AG04450 (cell line): ENCODE data around the gene TMEM120B. TPM values are rescaled to one million over a fixed set of nuclear protein-coding genes. Genes with fewer than 3 reads are reported as not detected.

Source experiments
- CTCF ChIA-PET: fragments of 300-600, 350-600 bp; formaldehyde crosslinking; extraction: SDS; loops from one replicate; lab custom pipeline; 2022; ENCODE audit warnings: antibody characterized with exemption, inconsistent platforms; lab: Charles Lee
- POLR2A ChIA-PET: fragments of 350-600 bp; formaldehyde crosslinking; extraction: SDS; loops from one replicate; lab custom pipeline; 2021; ENCODE audit warnings: antibody characterized with exemption, inconsistent platforms; lab: Yijun Ruan, JAX
- DNase-seq: peaks from one replicate; pipeline ENCODE4 v3.0.0-alpha.2; 2011; ENCODE audit warnings: low read depth, low spot score
- H3K27ac ChIP-seq: one replicate; pipeline ENCODE4 v1.5.1; 2012; ENCODE audit warnings: low read depth, low read length, control low read depth
- H3K27me3 ChIP-seq: one replicate; pipeline ENCODE4 v1.6.0; 2012; ENCODE audit warnings: low read length; ENCODE audit not compliant: control insufficient read depth, insufficient read depth
- H3K4me3 ChIP-seq: 2 replicates; pipeline ENCODE4 v1.5.1; 2011; ENCODE audit warnings: mild to moderate bottlenecking, low read depth, low read length, control low read depth
- H3K9me3 ChIP-seq: 2 replicates; pipeline ENCODE4 v1.5.1; 2012; ENCODE audit warnings: low read length; ENCODE audit not compliant: control insufficient read depth, insufficient read depth
- polyA plus RNA-seq: library from polyadenylated mRNA; depleted of rRNA; stranded (reverse); fragments of >200 nt; gene quantifications from 2 replicates; pipeline ENCODE4 v1.2.3, GENCODE V29; 2011
- TF ChIP-seq, protein P1 (sequence below): IDR thresholded peaks from 2 replicates; pipeline ENCODE4 v1.5.1; 2011; ENCODE audit warnings: low read depth, low read length, control low read depth, inconsistent platforms

The TMEM120B gene
- polyA plus RNA-seq, 1 experiment: 11.1 TPM

GRCh38 chr12:121783766-121784165 is 71.2 kb downstream of the TMEM120B start:
- TF ChIP-seq, protein P1, sequence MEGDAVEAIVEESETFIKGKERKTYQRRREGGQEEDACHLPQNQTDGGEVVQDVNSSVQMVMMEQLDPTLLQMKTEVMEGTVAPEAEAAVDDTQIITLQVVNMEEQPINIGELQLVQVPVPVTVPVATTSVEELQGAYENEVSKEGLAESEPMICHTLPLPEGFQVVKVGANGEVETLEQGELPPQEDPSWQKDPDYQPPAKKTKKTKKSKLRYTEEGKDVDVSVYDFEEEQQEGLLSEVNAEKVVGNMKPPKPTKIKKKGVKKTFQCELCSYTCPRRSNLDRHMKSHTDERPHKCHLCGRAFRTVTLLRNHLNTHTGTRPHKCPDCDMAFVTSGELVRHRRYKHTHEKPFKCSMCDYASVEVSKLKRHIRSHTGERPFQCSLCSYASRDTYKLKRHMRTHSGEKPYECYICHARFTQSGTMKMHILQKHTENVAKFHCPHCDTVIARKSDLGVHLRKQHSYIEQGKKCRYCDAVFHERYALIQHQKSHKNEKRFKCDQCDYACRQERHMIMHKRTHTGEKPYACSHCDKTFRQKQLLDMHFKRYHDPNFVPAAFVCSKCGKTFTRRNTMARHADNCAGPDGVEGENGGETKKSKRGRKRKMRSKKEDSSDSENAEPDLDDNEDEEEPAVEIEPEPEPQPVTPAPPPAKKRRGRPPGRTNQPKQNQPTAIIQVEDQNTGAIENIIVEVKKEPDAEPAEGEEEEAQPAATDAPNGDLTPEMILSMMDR: no peak
- H3K27ac ChIP-seq: no peak overlapping the region
- ChIA-PET POLR2A (interaction anchor here (0.6 to 0.7 kb wide), 2 partner anchors 116 to 294 kb away, joined by 3 to 6 read pairs; no protein-coding TSS in a partner anchor), CTCF (interaction anchor here (0.9 to 1.9 kb wide), 4 partner anchors 10 to 105 kb away, joined by 3 to 13 read pairs (median 7); partner anchors contain the start of genes PSMD9 and RHOF)
- no peaks in the 10 kb centered on the region; the same call in 1 of the 2 replicates for H3K9me3 ChIP-seq
- no peak overlapping the region for H3K4me3 ChIP-seq
- DNase-seq: no peak
- no peaks in the 10 kb centered on the region for H3K27me3 ChIP-seq

GRCh38 chr12:121784460-121784859 is 71.9 kb downstream of the TMEM120B start:
- ChIA-PET CTCF (interaction anchor here (0.5 to 1.9 kb wide), 4 partner anchors 10 to 104 kb away, joined by 3 to 25 read pairs (median 9); partner anchors contain the start of genes PSMD9 and RHOF), POLR2A (interaction anchor here (0.6 to 0.7 kb wide), 3 partner anchors 10 to 294 kb away, joined by 3 to 6 read pairs (median 3); no protein-coding TSS in a partner anchor)
- Histone ChIP-seq H3K27me3 (no peaks in the 10 kb centered on the region), H3K9me3 (no peaks in the 10 kb centered on the region; the same call in 1 of the 2 replicates), H3K4me3 (no peak overlapping the region), H3K27ac (no peak overlapping the region)
- TF ChIP-seq, protein P1: no peak
- DNase-seq: no peak

DNA sequence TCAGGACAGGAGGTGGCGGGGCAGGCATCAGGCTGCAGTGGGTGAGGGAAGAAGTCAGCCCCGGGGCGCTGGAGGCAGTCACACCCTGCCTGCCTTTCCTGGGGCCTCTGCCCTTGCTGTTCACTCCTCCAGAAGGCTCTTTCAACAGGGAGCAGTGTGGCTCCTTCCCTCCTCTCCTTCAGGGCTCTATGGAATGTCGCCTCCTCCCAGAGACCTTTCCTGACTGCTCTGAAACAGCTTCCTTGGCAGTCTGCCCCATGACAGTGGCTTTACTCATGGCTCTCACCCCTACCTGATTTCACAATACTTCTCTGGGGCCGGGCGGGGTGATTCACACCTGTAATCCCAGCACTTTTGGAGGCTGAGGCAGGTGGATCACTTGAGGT is 73.9 kb downstream of the TMEM120B start:
- POLR2A ChIA-PET: interaction anchor here (0.7 kb wide), 1 partner anchor 20 kb away, joined by 3 read pairs; no protein-coding TSS in a partner anchor
- peak; percentile 68 for DNase-seq
- Histone ChIP-seq H3K9me3 (no peaks in the 10 kb centered on the region), H3K27me3 (no peaks in the 10 kb centered on the region), H3K27ac (peak overlapping the region; percentile 21), H3K4me3 (no peak overlapping the region)
- TF ChIP-seq, protein P1: 0 out of 2 replicates have a peak, but pooled peaks have one; percentile 2
- CTCF ChIA-PET: interaction anchor here (0.6 to 2.4 kb wide), 2 partner anchors 9 to 12 kb away, joined by 3 to 14 read pairs; no protein-coding TSS in a partner anchor

- ChIA-PET POLR2A (interaction anchor here (0.6 kb wide), 3 partner anchors 10 to 174 kb away, joined by 4 read pairs; no protein-coding TSS in a partner anchor), CTCF (interaction anchor here (0.5 to 2.4 kb wide), 5 partner anchors 9 to 71 kb away, joined by 3 to 14 read pairs (median 3); no protein-coding TSS in a partner anchor)
- TF ChIP-seq, protein P1: no peak
- Histone ChIP-seq H3K4me3 (no peak overlapping the region), H3K9me3 (no peaks in the 10 kb centered on the region), H3K27ac (peak overlapping the region; percentile 21), H3K27me3 (no peaks in the 10 kb centered on the region)
- no peak for DNase-seq
Observed at GRCh38 chr12:121787063-121788025, 74.8 kb downstream of the TMEM120B start.
